Neural progenitor cell (in vitro differentiated cells): ENCODE data around the gene STAC2. TPM values are rescaled to one million over a fixed set of nuclear protein-coding genes. Genes with fewer than 3 reads are reported as not detected.

Source experiments
- DNase-seq: peaks from one replicate; pipeline ENCODE4 v3.0.0-alpha.2; 2016; ENCODE audit warnings: low spot score
- H2AFZ ChIP-seq: fragments of 200-600 bp; sonication (generic); replicated peaks from 2 replicates; pipeline ENCODE4 v1.6.1; 2016; ENCODE audit warnings: antibody characterized with exemption
- H3F3A ChIP-seq: fragments of 200-600 bp; sonication (generic); 2 replicates; pipeline ENCODE4 v1.6.1; 2016; ENCODE audit warnings: antibody characterized with exemption, low read depth
- H3K27ac ChIP-seq: fragments of 200-600 bp; sonication (generic); 2 replicates; pipeline ENCODE4 v1.5.1; 2016; ENCODE audit warnings: mild to moderate bottlenecking
- H3K27me3 ChIP-seq: fragments of 200-600 bp; sonication (generic); 2 replicates; pipeline ENCODE4 v1.6.1; 2016; ENCODE audit warnings: mild to moderate bottlenecking, moderate library complexity
- H3K36me3 ChIP-seq: fragments of 200-600 bp; sonication (generic); 2 replicates; pipeline ENCODE4 v1.5.1; 2016
- H3K4me1 ChIP-seq: fragments of 200-600 bp; sonication (generic); 2 replicates; pipeline ENCODE4 v1.6.1; 2016; ENCODE audit warnings: mixed run types
- H3K4me2 ChIP-seq: fragments of 200-600 bp; sonication (generic); 2 replicates; pipeline ENCODE4 v1.6.1; 2016
- H3K4me3 ChIP-seq: fragments of 200-600 bp; sonication (generic); 2 replicates; pipeline ENCODE4 v1.5.1; 2016
- H3K79me2 ChIP-seq: fragments of 200-600 bp; sonication (generic); 2 replicates; pipeline ENCODE4 v1.6.1; 2016; ENCODE audit warnings: low read depth
- H3K9ac ChIP-seq: fragments of 200-600 bp; sonication (generic); 2 replicates; pipeline ENCODE4 v1.6.1; 2016
- H3K9me3 ChIP-seq: fragments of 200-600 bp; sonication (generic); 2 replicates; pipeline ENCODE4 v1.5.1; 2016; ENCODE audit warnings: low read depth
- H4K20me1 ChIP-seq: fragments of 200-600 bp; sonication (generic); 2 replicates; pipeline ENCODE4 v1.6.1; 2016; ENCODE audit warnings: low read depth
- H3K27ac Mint-ChIP-seq: 3 replicates; pipeline ENCODE4 v1.8.0; 2021; ENCODE audit warnings: mixed read lengths
- H3K27me3 Mint-ChIP-seq: 2 replicates; pipeline ENCODE4 v1.8.0; 2022; ENCODE audit warnings: low read depth, mild to moderate bottlenecking, inconsistent platforms, moderate library complexity, mixed read lengths; ENCODE audit not compliant: insufficient read depth
- H3K36me3 Mint-ChIP-seq: 3 replicates; pipeline ENCODE4 v1.8.0; 2021; ENCODE audit warnings: mixed read lengths
- H3K4me1 Mint-ChIP-seq: 3 replicates; pipeline ENCODE4 v1.8.0; 2021; ENCODE audit warnings: mixed read lengths
- H3K4me3 Mint-ChIP-seq: 3 replicates; pipeline ENCODE4 v1.8.0; 2021; ENCODE audit warnings: mild to moderate bottlenecking, moderate library complexity, mixed read lengths
- H3K9me3 Mint-ChIP-seq: 3 replicates; pipeline ENCODE4 v1.8.0; 2020; ENCODE audit warnings: mixed read lengths
- CTCF ChIP-seq: fragments of 200-600 bp; sonication (generic); IDR thresholded peaks from 2 replicates; pipeline ENCODE4 v1.5.1; 2017; ENCODE audit warnings: antibody characterized with exemption, mild to moderate bottlenecking
- EZH2 ChIP-seq: fragments of 200-600 bp; sonication (generic); IDR thresholded peaks from 2 replicates; pipeline ENCODE4 v1.6.1; 2017; ENCODE audit warnings: antibody characterized with exemption, mild to moderate bottlenecking, moderate library complexity
- EZH2phosphoT487 ChIP-seq: fragments of 200-600 bp; sonication (generic); IDR thresholded peaks from 2 replicates; pipeline ENCODE4 v1.6.1; 2017; ENCODE audit warnings: antibody characterized with exemption
- total RNA-seq: library from RNA; depleted of rRNA; stranded (reverse); fragments of >200 nt; gene quantifications from 2 replicates; pipeline ENCODE4 v1.2.3, GENCODE V29; 2015; ENCODE audit warnings: low replicate concordance

STAC2 gene
- total RNA-seq, 1 donor from 2014 or later = 0.13 TPM

GRCh38 chr17:39164675-39165143 lies 61.0 kb downstream of the STAC2 start:
- peaks cover 3% of the 10 kb centered on the region for H3K9me3 Mint-ChIP-seq
- H3K27ac Mint-ChIP-seq = peak overlapping the region; percentile 53
- Histone ChIP-seq H3K9ac (no peak overlapping the region), H3F3A (peaks cover 36% of the 10 kb centered on the region), H3K4me1 (no peaks in the 10 kb centered on the region), H2AFZ (peak overlapping the region; percentile 90), H3K4me3 (peak overlapping the region; percentile 61), H3K27me3 (peaks cover 42% of the 10 kb centered on the region), H3K9me3 (no peaks in the 10 kb centered on the region), H4K20me1 (no peaks in the 10 kb centered on the region), H3K27ac (no peak overlapping the region), H3K36me3 (no peaks in the 10 kb centered on the region), H3K79me2 (no peaks in the 10 kb centered on the region), H3K4me2 (peak overlapping the region; percentile 91)
- H3K4me3 Mint-ChIP-seq = peak overlapping the region; percentile 88
- no peaks in the 10 kb centered on the region for H3K36me3 Mint-ChIP-seq
- TF ChIP-seq EZH2 = no peak
- TF ChIP-seq EZH2phosphoT487 = no peak
- TF ChIP-seq CTCF = peak; percentile 82
- DNase-seq = peak; percentile 93
- peaks cover 6% of the 10 kb centered on the region for H3K4me1 Mint-ChIP-seq
- H3K27me3 Mint-ChIP-seq = peaks cover 29% of the 10 kb centered on the region

GRCh38 chr17:39161962-39162361 lies 63.8 kb downstream of the STAC2 start:
- H3K27ac Mint-ChIP-seq = no peak overlapping the region
- Histone ChIP-seq H3K36me3 (no peaks in the 10 kb centered on the region), H3K4me2 (no peak overlapping the region), H3K9ac (no peak overlapping the region), H3K27ac (no peak overlapping the region), H3K27me3 (peaks cover 33% of the 10 kb centered on the region), H3K4me3 (no peak overlapping the region), H2AFZ (no peak overlapping the region), H4K20me1 (no peaks in the 10 kb centered on the region), H3K79me2 (no peaks in the 10 kb centered on the region), H3K4me1 (no peaks in the 10 kb centered on the region), H3F3A (peaks cover 28% of the 10 kb centered on the region), H3K9me3 (no peaks in the 10 kb centered on the region)
- DNase-seq = no peak
- no peaks in the 10 kb centered on the region for H3K9me3 Mint-ChIP-seq
- no peaks in the 10 kb centered on the region for H3K4me1 Mint-ChIP-seq
- no peak for TF ChIP-seq EZH2
- TF ChIP-seq EZH2phosphoT487 = no peak
- TF ChIP-seq CTCF = no peak
- H3K36me3 Mint-ChIP-seq = no peaks in the 10 kb centered on the region
- H3K27me3 Mint-ChIP-seq = peaks cover 27% of the 10 kb centered on the region
- no peak overlapping the region for H3K4me3 Mint-ChIP-seq

Other genes with a start within 250 kb of the STAC2 start
- 2.1 and 2.5 TPM in 2 replicates for gene PLXDC1, start 74.3 kb downstream of the STAC2 start, total RNA-seq
- gene ARL5C, start 59.8 kb downstream of the STAC2 start, total RNA-seq = not detected in 2 replicates
- gene CACNB1, start 28.3 kb downstream of the STAC2 start, total RNA-seq = 6.3 and 16.5 TPM in 2 replicates
- 2,635 and 2,751 TPM in 2 replicates for gene RPL19, start 25.7 kb downstream of the STAC2 start, total RNA-seq
- gene FBXL20, start 175.7 kb upstream of the STAC2 start, total RNA-seq = 19.9 and 23.2 TPM in 2 replicates
- 30.0 and 35.6 TPM in 2 replicates for gene MED1, start 225.3 kb upstream of the STAC2 start, total RNA-seq
- 44.1 and 45.0 TPM in 2 replicates for gene CDK12, start 235.5 kb upstream of the STAC2 start, total RNA-seq